ENCODE data around the gene MET.

DNA sequence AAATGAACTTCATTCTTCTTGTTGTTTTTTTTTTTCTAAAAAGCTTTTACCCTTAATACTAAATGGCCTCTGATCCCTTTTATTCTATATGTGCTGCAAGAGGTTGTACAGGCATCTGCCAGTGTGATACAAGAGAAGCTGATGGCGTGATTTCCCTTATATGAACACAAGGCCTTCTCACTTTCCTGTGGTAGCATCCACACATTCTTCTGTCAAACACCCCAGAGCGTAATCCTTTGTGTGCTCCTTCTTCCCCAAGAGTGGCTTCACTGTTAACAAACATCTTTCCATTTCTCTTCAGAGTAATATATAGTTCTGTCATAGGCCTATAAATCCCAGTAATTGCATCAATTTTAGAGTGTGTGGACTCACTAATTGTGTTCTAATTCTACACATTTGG is 104.0 kb downstream of the MET start:
- TF ChIP-seq ZNF274 (IDR thresholded peaks at IDR 0.05; ENCODE audit: low read depth, low read length) (no peak), YY1 (IDR thresholded peaks at IDR 0.05; ENCODE audit: insufficient read depth, insufficient read length) (no peak), SUZ12 (IDR thresholded peaks at IDR 0.05; ENCODE audit: extremely low read depth, insufficient read depth, insufficient read length) (no peak)

All from NT2/D1 (cell line).